ENCODE results near the gene OLFM1. TPM values are rescaled to one million over a fixed set of nuclear protein-coding genes. Genes with fewer than 3 reads are reported as not detected.

The OLFM1 gene
- total RNA-seq, 2 experiments from 2014 or later: 0.30 TPM; not detected in 1

- H3K4me3 Mint-ChIP-seq: no peak overlapping the region
- DNase-seq (no peak), ATAC-seq (no peak)
- H3K9me3 Mint-ChIP-seq (ENCODE audit: low read depth): peaks cover 2% of the 10 kb centered on the region
- no peaks in the 10 kb centered on the region for H3K36me3 Mint-ChIP-seq
- H3K27ac Mint-ChIP-seq: no peak overlapping the region
- H3K27me3 Mint-ChIP-seq: no peaks in the 10 kb centered on the region
- H3K4me1 Mint-ChIP-seq: no peaks in the 10 kb centered on the region
- CTCF ChIA-PET: no interaction called here
These were observed 35.8 kb downstream of the OLFM1 start for GRCh38 chr9:135123126-135123772.

- H3K9me3 Mint-ChIP-seq (ENCODE audit: low read depth): peaks cover 2% of the 10 kb centered on the region
- no peaks in the 10 kb centered on the region for H3K4me1 Mint-ChIP-seq
- ATAC-seq (no peak), DNase-seq (no peak)
- CTCF ChIA-PET: no interaction called here
- H3K4me3 Mint-ChIP-seq: no peak overlapping the region
- H3K27me3 Mint-ChIP-seq: no peaks in the 10 kb centered on the region
- no peak overlapping the region for H3K27ac Mint-ChIP-seq
- no peaks in the 10 kb centered on the region for H3K36me3 Mint-ChIP-seq
These were observed 36.3 kb downstream of the OLFM1 start for GRCh38 chr9:135123773-135124134.

- no peaks in the 10 kb centered on the region for H3K9me3 Mint-ChIP-seq (ENCODE audit: low read depth)
- CTCF ChIA-PET: no interaction called here
- H3K27ac Mint-ChIP-seq: no peak overlapping the region
- H3K4me1 Mint-ChIP-seq: no peaks in the 10 kb centered on the region
- ATAC-seq: no peak
- H3K27me3 Mint-ChIP-seq: no peaks in the 10 kb centered on the region
- H3K4me3 Mint-ChIP-seq: no peak overlapping the region
- DNase-seq: no peak
- no peaks in the 10 kb centered on the region for H3K36me3 Mint-ChIP-seq
These were observed 39.2 kb downstream of the OLFM1 start for GRCh38 chr9:135126451-135127187.

- no peak overlapping the region for H3K27ac Mint-ChIP-seq
- no peaks in the 10 kb centered on the region for H3K9me3 Mint-ChIP-seq (ENCODE audit: low read depth)
- CTCF ChIA-PET: no interaction called here
- H3K4me1 Mint-ChIP-seq: no peaks in the 10 kb centered on the region
- no peaks in the 10 kb centered on the region for H3K36me3 Mint-ChIP-seq
- no peaks in the 10 kb centered on the region for H3K27me3 Mint-ChIP-seq
- H3K4me3 Mint-ChIP-seq: no peak overlapping the region
- DNase-seq: no peak
- no peak for ATAC-seq
These were observed 40.5 kb downstream of the OLFM1 start for GRCh38 chr9:135127718-135128670.

- CTCF ChIA-PET: no interaction called here
- no peak overlapping the region for H3K27ac Mint-ChIP-seq
- ATAC-seq: no peak
- no peak for DNase-seq
- no peaks in the 10 kb centered on the region for H3K36me3 Mint-ChIP-seq
- no peaks in the 10 kb centered on the region for H3K27me3 Mint-ChIP-seq
- no peaks in the 10 kb centered on the region for H3K4me1 Mint-ChIP-seq
- no peaks in the 10 kb centered on the region for H3K9me3 Mint-ChIP-seq (ENCODE audit: low read depth)
- no peak overlapping the region for H3K4me3 Mint-ChIP-seq
These were observed 41.7 kb downstream of the OLFM1 start for GRCh38 chr9:135129137-135129695.

- CTCF ChIA-PET: no interaction called here
These were observed 42.9 kb downstream of the OLFM1 start for GRCh38 chr9:135130207-135130976.

GRCh38 chr9:135131488-135131887 is 44.0 kb downstream of the OLFM1 start:
- CTCF ChIA-PET: no interaction called here
- Mint-ChIP-seq H3K36me3 (no peaks in the 10 kb centered on the region), H3K4me3 (no peak overlapping the region), H3K27me3 (no peaks in the 10 kb centered on the region), H3K4me1 (no peaks in the 10 kb centered on the region), H3K27ac (no peak overlapping the region), H3K9me3 (ENCODE audit: low read depth) (no peaks in the 10 kb centered on the region)
- ATAC-seq (no peak), DNase-seq (no peak)

More at GRCh38 chr9:135130207-135130976, 42.9 kb downstream of the OLFM1 start:
- no peak overlapping the region for H3K4me3 Mint-ChIP-seq
- H3K27me3 Mint-ChIP-seq: no peaks in the 10 kb centered on the region
- DNase-seq: no peak
- H3K4me1 Mint-ChIP-seq: no peaks in the 10 kb centered on the region
- no peaks in the 10 kb centered on the region for H3K36me3 Mint-ChIP-seq
- no peak overlapping the region for H3K27ac Mint-ChIP-seq
- no peaks in the 10 kb centered on the region for H3K9me3 Mint-ChIP-seq (ENCODE audit: low read depth)
- no peak for ATAC-seq

- CTCF ChIA-PET: no interaction called here
- H3K36me3 Mint-ChIP-seq: no peaks in the 10 kb centered on the region
- no peaks in the 10 kb centered on the region for H3K9me3 Mint-ChIP-seq (ENCODE audit: low read depth)
- DNase-seq (no peak), ATAC-seq (no peak)
- H3K27ac Mint-ChIP-seq: no peak overlapping the region
- no peaks in the 10 kb centered on the region for H3K4me1 Mint-ChIP-seq
- H3K4me3 Mint-ChIP-seq: no peak overlapping the region
- H3K27me3 Mint-ChIP-seq: no peaks in the 10 kb centered on the region
These were observed 44.5 kb downstream of the OLFM1 start for GRCh38 chr9:135132008-135132407.

- CTCF ChIA-PET: no interaction called here
- DNase-seq (no peak), ATAC-seq (no peak)
- H3K27ac Mint-ChIP-seq: no peak overlapping the region
- H3K36me3 Mint-ChIP-seq: no peaks in the 10 kb centered on the region
- H3K9me3 Mint-ChIP-seq (ENCODE audit: low read depth): no peaks in the 10 kb centered on the region
- H3K4me1 Mint-ChIP-seq: no peaks in the 10 kb centered on the region
- no peak overlapping the region for H3K4me3 Mint-ChIP-seq
- H3K27me3 Mint-ChIP-seq: no peaks in the 10 kb centered on the region
These were observed 47.0 kb downstream of the OLFM1 start for GRCh38 chr9:135134268-135135022.

GRCh38 chr9:135135171-135135928 is 47.9 kb downstream of the OLFM1 start:
- Mint-ChIP-seq H3K27ac (no peak overlapping the region), H3K4me3 (no peak overlapping the region), H3K4me1 (no peaks in the 10 kb centered on the region), H3K36me3 (no peaks in the 10 kb centered on the region), H3K9me3 (ENCODE audit: low read depth) (no peaks in the 10 kb centered on the region), H3K27me3 (no peaks in the 10 kb centered on the region)
- DNase-seq (no peak), ATAC-seq (no peak)
- CTCF ChIA-PET: no interaction called here

- no peak for ATAC-seq
- Mint-ChIP-seq H3K36me3 (no peaks in the 10 kb centered on the region), H3K27me3 (no peaks in the 10 kb centered on the region), H3K4me1 (no peaks in the 10 kb centered on the region), H3K9me3 (ENCODE audit: low read depth) (no peaks in the 10 kb centered on the region), H3K27ac (no peak overlapping the region), H3K4me3 (no peak overlapping the region)
- CTCF ChIA-PET: no interaction called here
- DNase-seq: no peak
These were observed 48.5 kb downstream of the OLFM1 start for GRCh38 chr9:135135929-135136315.

GRCh38 chr9:135136481-135136880 is 49.0 kb downstream of the OLFM1 start:
- Mint-ChIP-seq H3K27me3 (no peaks in the 10 kb centered on the region), H3K36me3 (no peaks in the 10 kb centered on the region), H3K4me3 (no peak overlapping the region), H3K27ac (no peak overlapping the region), H3K9me3 (ENCODE audit: low read depth) (no peaks in the 10 kb centered on the region), H3K4me1 (no peaks in the 10 kb centered on the region)
- DNase-seq (no peak), ATAC-seq (no peak)
- CTCF ChIA-PET: no interaction called here

Measured in activated CD8-positive, alpha-beta memory T cell treated with anti-CD3 and anti-CD28 coated beads, Interleukin-2, amount 10 ng/mL, durations not matched to agents 7 days and 5 days (primary cell).